Left renal cortex interstitium (tissue), 4 donors: ENCODE measurements around the gene EVA1A. TPM values are rescaled to one million over a fixed set of nuclear protein-coding genes. Genes with fewer than 3 reads are reported as not detected.

Experiments used
- DNase-seq, 4 donors: peaks; one replicate each; pipeline ENCODE4 v3.0.0-alpha.2; 2013; ENCODE audit warnings: low read depth in 4 of 4, low spot score in 2 of 4, missing footprints in 1 of 4
- polyA plus RNA-seq, 4 donors: library from polyadenylated mRNA; unstranded; fragments of 120-200 nt; gene quantifications; one replicate each; pipeline ENCODE4 v1.2.1, GENCODE V29; 2013; ENCODE audit not compliant: insufficient read length in 4 of 4

Gene EVA1A
- polyA plus RNA-seq, 4 donors = 12.6 to 19.8 (median 15.8) TPM

- no peak for DNase-seq
Observed at GRCh38 chr2:75459565-75460310, 101.0 kb downstream of the EVA1A start.

GRCh38 chr2:75458201-75458600 is 102.5 kb downstream of the EVA1A start:
- no peak for DNase-seq

DNA sequence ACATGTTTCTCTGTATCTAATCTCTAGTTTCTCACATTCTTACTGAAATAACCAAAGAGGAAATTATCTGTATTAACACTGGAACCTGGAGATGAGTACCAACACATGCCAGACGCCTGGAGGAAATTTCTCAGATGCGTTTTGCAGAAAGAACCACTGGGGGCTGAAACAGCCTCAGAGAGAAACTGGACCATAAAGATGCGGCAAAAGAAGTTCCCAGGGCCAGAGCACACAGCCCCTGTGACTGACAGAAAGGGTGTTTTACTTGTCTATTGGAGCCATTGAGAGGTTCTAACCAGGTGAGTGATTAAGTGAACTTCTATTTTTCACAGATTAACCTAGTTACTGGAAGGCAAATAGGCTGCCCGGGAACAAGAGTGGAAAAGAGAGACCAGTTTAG is 103.9 kb downstream of the EVA1A start:
- no peak for DNase-seq

DNA sequence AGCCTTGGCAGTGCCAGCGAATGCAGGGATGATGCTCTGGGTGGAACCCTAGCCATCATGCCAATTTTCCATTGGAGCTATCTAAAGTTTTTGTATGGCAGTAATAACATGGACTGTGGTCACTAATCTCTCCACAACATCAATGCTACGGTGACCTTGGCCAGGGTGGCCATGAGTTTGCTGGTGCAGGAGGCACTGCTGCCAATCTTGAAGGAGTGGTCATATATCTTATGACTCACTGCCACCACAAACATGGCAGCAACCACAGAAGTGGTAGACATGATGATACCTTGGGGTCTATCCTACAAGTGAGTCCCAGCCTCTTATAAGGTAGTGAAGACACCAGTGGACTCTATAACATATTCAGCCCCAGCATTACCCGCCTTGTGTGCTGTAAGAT is 104.6 kb downstream of the EVA1A start:
- no peak for DNase-seq

DNA sequence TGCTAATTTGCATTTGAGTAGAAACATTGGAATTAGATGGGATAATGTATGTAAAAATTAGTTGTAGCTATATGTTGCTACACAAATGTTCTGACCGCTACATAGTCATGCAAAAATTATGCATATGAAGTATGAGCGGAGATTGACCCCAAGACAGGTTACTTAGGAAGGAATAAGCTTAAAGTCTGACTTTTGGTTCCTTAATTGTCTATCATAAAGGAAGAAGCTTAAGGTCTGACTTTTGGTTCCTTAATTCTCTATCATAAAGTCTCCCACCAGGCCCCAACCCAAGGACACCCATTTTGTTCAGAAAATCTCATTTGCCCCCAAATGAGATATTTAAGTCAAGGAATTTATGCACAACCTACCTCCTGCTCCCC is 106.5 kb downstream of the EVA1A start:
- DNase-seq = no peak

- no peak for DNase-seq
Observed at GRCh38 chr2:75453384-75454240, 107.1 kb downstream of the EVA1A start.

DNA sequence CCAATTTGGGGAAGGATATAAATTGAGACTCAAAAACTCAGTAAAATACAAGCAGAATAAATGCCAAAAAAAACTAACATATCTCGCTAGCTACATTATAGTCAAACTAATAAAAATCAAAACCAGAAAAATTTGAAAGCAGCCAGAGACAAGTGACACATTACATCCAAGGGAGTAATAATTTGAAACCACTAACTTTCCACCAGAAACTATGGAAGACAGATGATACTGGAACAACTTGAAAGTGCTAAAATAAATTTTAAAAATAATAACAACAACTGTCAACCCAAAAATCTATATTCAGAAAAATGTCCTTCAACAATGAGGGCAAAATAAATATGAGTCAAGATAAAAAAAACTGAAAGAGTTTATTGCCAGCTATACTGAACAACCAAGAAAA is 110.7 kb downstream of the EVA1A start:
- no peak for DNase-seq

DNA sequence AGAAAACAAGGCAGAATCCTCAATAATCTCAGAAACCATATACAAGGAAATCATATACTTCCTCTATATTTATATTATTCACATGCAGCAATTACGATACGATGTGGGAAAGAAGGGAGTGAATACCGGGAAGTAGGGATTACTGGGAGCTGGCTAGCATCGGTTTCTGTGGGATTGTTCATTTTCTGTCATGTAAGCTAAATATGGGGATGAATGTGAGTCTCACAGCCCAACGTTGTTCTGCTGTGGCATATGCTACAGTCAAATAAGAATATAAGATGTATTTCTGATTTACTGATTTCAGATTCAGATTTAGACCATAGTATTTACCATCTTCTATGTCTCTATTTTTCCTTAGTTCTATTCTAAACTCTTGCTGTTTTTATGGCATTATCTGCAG is 113.6 kb downstream of the EVA1A start:
- DNase-seq = no peak

Other genes with a start within 250 kb of the EVA1A start
- gene MRPL19, start 85.8 kb upstream of the EVA1A start, polyA plus RNA-seq = 10 to 100 TPM; 67.7 to 71.0 (median 68.4) TPM
- 10 to 100 TPM; 42.3 to 52.8 (median 50.5) TPM for gene GCFC2, start 150.0 kb upstream of the EVA1A start, polyA plus RNA-seq